PC-9 (cell line): ENCODE measurements around the gene FBLN2.

Experiments
- CTCF ChIP-seq: fragments of 200-600 bp; sonication (generic); conservative IDR thresholded peaks from 2 replicates; pipeline ENCODE4 v1.6.1; 2017; ENCODE audit warnings: mixed run types, antibody characterized with exemption, mild to moderate bottlenecking, moderate library complexity
- EZH2 ChIP-seq: fragments of 200-600 bp; sonication (generic); IDR thresholded peaks from 2 replicates; pipeline ENCODE4 v1.8.0; 2017; ENCODE audit warnings: antibody characterized with exemption, low read depth

GRCh38 chr3:13580256-13581023 is 31.5 kb downstream of the FBLN2 start:
- no peak for TF ChIP-seq CTCF
- TF ChIP-seq EZH2 = no peak
